GM06990 (cell line): ENCODE measurements around the gene MICAL2.

ENCODE experiments used
- DNase-seq: peaks from one replicate; pipeline ENCODE4 v3.0.0-alpha.2; 2011; ENCODE audit not compliant: insufficient read length; ENCODE audit errors: extremely low read depth
- H3K27me3 ChIP-seq: replicated peaks from 2 replicates; pipeline ENCODE4 v1.6.0; 2011; ENCODE audit warnings: low read length; ENCODE audit not compliant: control insufficient read depth, insufficient read depth
- H3K36me3 ChIP-seq: 2 replicates; pipeline ENCODE4 v1.5.1; 2011; ENCODE audit warnings: low read length; ENCODE audit not compliant: control insufficient read depth, insufficient read depth
- H3K4me3 ChIP-seq: replicated peaks from 2 replicates; pipeline ENCODE4 v1.5.1; 2011; ENCODE audit warnings: low read depth, mild to moderate bottlenecking, control low read depth, low read length
- TF ChIP-seq, protein P1 (sequence below): IDR thresholded peaks from 2 replicates; pipeline ENCODE4 v1.5.1; 2011; ENCODE audit warnings: low read length, control low read depth, mild to moderate bottlenecking, inconsistent platforms; ENCODE audit not compliant: insufficient read depth, poor library complexity, severe bottlenecking

Gene MICAL2

DNA sequence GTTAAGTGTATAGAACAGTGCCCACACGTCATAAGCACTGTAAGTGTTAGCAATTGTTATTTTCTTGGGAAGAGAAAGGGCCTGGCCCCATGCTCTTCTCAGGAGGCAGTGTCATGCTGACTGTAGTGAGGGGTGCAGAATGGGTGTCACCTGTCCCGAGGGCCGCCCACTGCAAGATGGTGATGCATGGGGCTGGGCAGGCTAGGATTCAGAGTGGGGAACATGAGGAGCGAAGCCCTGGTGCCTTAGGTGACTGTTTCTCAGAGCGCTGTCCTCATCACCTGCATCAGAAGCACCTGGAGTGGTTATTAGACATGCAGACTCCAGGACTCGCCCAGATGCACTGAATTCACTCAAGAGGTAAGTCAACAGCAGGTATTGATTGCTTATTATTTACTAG lies 166.0 kb downstream of the MICAL2 start:
- H3K27me3 ChIP-seq: no peaks in the 10 kb centered on the region; the same call in none of the 2 replicates
- no peak overlapping the region for H3K4me3 ChIP-seq
- TF ChIP-seq, protein P1, sequence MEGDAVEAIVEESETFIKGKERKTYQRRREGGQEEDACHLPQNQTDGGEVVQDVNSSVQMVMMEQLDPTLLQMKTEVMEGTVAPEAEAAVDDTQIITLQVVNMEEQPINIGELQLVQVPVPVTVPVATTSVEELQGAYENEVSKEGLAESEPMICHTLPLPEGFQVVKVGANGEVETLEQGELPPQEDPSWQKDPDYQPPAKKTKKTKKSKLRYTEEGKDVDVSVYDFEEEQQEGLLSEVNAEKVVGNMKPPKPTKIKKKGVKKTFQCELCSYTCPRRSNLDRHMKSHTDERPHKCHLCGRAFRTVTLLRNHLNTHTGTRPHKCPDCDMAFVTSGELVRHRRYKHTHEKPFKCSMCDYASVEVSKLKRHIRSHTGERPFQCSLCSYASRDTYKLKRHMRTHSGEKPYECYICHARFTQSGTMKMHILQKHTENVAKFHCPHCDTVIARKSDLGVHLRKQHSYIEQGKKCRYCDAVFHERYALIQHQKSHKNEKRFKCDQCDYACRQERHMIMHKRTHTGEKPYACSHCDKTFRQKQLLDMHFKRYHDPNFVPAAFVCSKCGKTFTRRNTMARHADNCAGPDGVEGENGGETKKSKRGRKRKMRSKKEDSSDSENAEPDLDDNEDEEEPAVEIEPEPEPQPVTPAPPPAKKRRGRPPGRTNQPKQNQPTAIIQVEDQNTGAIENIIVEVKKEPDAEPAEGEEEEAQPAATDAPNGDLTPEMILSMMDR: no peak
- DNase-seq: no peak
- no peaks in the 10 kb centered on the region for H3K36me3 ChIP-seq

DNA sequence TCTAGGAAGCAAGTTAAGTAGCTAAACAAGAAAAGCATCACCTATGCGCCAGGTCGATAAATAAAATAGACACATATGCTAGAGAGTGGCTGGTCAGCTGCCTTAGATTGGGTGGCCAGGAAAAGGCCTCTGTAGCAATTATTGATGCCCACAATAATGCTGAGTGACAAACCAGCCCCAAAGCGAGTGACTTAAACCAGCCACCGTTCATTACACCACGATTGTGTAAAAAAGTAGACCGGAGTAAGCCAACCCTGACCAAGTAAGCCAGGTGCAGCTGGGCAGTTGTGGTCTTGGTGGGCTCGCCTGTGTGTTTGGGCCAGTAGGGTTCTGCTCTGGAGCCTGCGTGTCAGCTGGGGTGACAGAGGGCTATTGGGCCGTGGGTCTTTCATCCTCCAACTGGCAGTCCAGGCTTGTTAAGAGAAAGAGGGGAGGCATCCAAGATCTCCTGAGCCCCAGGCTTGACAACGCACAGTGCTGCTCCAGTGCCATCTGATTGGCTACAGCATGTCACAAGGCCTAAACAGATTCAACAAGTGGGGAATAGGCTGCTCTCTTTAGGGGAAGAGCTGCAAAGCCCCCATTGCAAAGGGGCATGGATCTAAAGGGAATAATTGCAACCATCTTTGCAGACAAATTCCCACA lies 166.6 kb downstream of the MICAL2 start:
- no peak overlapping the region for H3K4me3 ChIP-seq
- no peaks in the 10 kb centered on the region for H3K36me3 ChIP-seq
- H3K27me3 ChIP-seq: no peaks in the 10 kb centered on the region; the same call in none of the 2 replicates
- no peak for DNase-seq
- TF ChIP-seq, protein P1: no peak

- DNase-seq: no peak
- H3K4me3 ChIP-seq: no peak overlapping the region
- TF ChIP-seq, protein P1: no peak
- H3K27me3 ChIP-seq: no peaks in the 10 kb centered on the region; the same call in 1 of the 2 replicates
- H3K36me3 ChIP-seq: no peaks in the 10 kb centered on the region
These were observed 168.6 kb downstream of the MICAL2 start for GRCh38 chr11:12278766-12279671.

DNA sequence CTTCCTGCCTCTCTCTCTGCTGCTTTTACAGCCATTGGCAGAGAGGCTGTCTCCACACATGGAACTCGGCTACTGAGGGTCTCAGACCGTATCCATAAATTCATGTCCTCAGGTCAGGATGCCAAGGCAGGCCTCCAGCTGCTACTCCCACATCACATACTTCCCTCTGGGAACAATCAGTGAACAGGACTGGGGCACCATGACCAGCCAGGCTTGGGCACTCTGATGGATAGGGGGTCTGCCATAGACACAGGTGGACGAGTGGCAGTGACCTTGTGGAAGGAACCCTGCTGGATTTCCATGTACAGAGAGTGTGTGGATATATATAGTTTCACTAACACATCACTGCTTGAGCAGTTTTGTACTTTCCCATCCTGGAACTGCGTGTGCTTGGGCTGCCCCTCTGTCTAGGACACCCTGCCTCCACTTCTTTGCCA lies 169.3 kb downstream of the MICAL2 start:
- H3K27me3 ChIP-seq: no peaks in the 10 kb centered on the region; the same call in 1 of the 2 replicates
- DNase-seq: no peak
- TF ChIP-seq, protein P1: no peak
- H3K4me3 ChIP-seq: no peak overlapping the region
- no peaks in the 10 kb centered on the region for H3K36me3 ChIP-seq

DNA sequence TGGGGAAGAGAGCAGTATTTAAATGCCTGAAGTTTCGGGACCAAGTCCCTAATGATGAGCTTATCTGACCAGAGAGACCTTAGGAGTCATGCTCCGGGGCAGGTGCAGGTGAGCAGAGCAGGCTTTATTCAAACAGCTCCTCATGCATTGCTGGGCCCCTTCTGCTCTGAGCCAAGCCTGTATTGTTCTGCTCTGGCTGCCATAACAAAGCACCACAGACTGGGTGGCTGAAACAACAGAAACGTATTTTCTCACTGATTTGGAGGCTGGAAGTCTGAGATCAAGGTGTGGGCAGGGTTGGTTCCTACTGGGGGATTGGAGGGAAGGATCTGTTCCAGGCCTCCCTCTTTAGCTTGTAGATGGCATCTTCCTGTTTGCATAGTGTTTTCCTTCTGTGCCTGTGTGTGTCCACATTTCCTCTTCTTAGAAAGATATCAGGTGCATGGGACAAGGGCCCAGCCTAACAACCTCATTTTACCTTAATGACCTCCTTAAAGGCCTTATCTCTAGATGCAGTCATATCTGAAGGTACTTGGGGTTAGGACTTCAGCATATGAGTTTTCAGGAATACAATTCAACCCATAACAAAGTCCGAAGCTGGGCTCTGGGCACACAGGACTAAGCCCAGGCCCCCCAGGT lies 169.9 kb downstream of the MICAL2 start:
- no peaks in the 10 kb centered on the region for H3K36me3 ChIP-seq

More for the DNA sequence above, 169.9 kb downstream of the MICAL2 start:
- Histone ChIP-seq H3K27me3 (no peaks in the 10 kb centered on the region; the same call in 1 of the 2 replicates), H3K4me3 (no peak overlapping the region)
- TF ChIP-seq, protein P1: no peak
- DNase-seq: no peak
